HFFc6 (cell line): Measurements from ENCODE around the gene LRP5. TPM values are rescaled to one million over a fixed set of nuclear protein-coding genes. Genes with fewer than 3 reads are reported as not detected.

ENCODE experiments used
- DNase-seq: peaks from one replicate; pipeline ENCODE4 v3.0.0-alpha.2; 2018
- H3K27ac Mint-ChIP-seq: 2 replicates; pipeline ENCODE4 v1.8.0; 2020; ENCODE audit warnings: mild to moderate bottlenecking, mixed read lengths
- H3K27me3 Mint-ChIP-seq: 2 replicates; pipeline ENCODE4 v1.8.0; 2021; ENCODE audit warnings: mild to moderate bottlenecking, moderate library complexity, mixed read lengths; ENCODE audit not compliant: insufficient read depth
- H3K36me3 Mint-ChIP-seq: 2 replicates; pipeline ENCODE4 v1.8.0; 2021; ENCODE audit warnings: low read depth, mixed read lengths
- H3K4me1 Mint-ChIP-seq: 2 replicates; pipeline ENCODE4 v1.8.0; 2020; ENCODE audit warnings: low read depth, mixed read lengths
- H3K4me3 Mint-ChIP-seq: 2 replicates; pipeline ENCODE4 v1.8.0; 2020; ENCODE audit warnings: mild to moderate bottlenecking, moderate library complexity, mixed read lengths
- H3K9me3 Mint-ChIP-seq: 2 replicates; pipeline ENCODE4 v1.8.0; 2020; ENCODE audit warnings: mild to moderate bottlenecking, mixed read lengths
- total RNA-seq, 6 experiments: library from RNA; stranded (reverse); fragmentation: NEBNext Ultra II Directional; extraction: Animal tissue kit (Norgen Biotek cat#: 25700); gene quantifications; 2 replicates in 1 of 6; 3 replicates in 5 of 6; pipeline ENCODE4 v1.2.3, GENCODE V29; 2021
- TF ChIP-seq, protein P1 (sequence below): fragments of 200-600 bp; sonication (generic); IDR thresholded peaks from 2 replicates; pipeline ENCODE4 v1.5.0; 2021; ENCODE audit warnings: antibody characterized with exemption, mild to moderate bottlenecking

LRP5 gene
- total RNA-seq, 6 experiments from 2014 or later, result 2.5 to 14.9 (median 3.8) TPM

DNA sequence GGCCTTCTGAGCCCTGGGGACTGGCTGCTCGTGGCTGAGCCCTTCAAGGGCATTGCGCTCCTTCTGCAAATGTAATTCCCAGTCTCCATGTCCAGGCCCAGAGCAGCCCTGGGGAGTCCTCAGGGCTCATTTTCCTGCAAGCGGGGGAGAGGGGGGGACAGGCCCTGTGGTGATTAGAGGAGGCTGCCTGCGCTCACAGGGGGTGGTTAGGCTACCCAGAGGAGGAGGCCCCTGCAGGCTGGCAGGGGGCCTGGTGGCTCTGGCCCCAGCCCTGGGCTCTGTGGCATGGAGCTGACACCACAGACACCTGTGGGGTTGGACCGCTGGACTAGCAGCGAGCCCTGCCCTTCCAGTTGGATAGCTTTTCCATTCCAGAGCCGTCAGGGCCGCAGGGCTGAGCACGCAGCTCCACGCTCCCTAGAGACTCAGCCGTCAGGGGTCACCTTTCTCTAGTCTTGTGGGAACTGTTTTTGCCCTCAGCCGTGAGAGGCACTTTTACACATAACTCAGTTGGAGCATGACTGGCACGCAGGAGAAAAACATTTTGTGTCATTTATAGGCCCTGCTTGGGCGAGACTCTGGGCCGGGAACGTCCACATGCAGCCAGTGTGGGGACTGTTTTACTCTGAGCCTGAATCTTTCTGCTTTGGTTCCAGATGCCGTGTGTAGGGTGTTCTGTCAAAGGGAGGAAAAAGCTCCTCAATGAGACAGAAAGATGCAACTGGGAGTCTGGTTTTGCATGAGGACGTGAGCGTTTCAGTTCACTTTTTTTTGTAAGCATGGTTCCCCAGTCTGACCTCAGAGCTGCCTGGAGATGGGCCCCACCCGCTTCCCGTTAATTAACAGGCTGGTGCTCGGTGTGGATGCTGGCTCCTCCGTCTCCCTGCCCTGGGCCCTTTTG lies 58.1 kb downstream of the LRP5 start:
- H3K27me3 Mint-ChIP-seq, result peaks cover 17% of the 10 kb centered on the region
- H3K9me3 Mint-ChIP-seq, result no peaks in the 10 kb centered on the region
- H3K4me1 Mint-ChIP-seq, result peaks cover 21% of the 10 kb centered on the region
- H3K36me3 Mint-ChIP-seq, result peaks cover 5% of the 10 kb centered on the region; the same call in 1 of the 2 replicates
- no peak overlapping the region for H3K27ac Mint-ChIP-seq
- no peak overlapping the region for H3K4me3 Mint-ChIP-seq
- TF ChIP-seq, protein P1, sequence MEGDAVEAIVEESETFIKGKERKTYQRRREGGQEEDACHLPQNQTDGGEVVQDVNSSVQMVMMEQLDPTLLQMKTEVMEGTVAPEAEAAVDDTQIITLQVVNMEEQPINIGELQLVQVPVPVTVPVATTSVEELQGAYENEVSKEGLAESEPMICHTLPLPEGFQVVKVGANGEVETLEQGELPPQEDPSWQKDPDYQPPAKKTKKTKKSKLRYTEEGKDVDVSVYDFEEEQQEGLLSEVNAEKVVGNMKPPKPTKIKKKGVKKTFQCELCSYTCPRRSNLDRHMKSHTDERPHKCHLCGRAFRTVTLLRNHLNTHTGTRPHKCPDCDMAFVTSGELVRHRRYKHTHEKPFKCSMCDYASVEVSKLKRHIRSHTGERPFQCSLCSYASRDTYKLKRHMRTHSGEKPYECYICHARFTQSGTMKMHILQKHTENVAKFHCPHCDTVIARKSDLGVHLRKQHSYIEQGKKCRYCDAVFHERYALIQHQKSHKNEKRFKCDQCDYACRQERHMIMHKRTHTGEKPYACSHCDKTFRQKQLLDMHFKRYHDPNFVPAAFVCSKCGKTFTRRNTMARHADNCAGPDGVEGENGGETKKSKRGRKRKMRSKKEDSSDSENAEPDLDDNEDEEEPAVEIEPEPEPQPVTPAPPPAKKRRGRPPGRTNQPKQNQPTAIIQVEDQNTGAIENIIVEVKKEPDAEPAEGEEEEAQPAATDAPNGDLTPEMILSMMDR, result no peak
- DNase-seq, result no peak

- H3K9me3 Mint-ChIP-seq, result no peaks in the 10 kb centered on the region
- no peak for DNase-seq
- H3K27me3 Mint-ChIP-seq, result peaks cover 17% of the 10 kb centered on the region
- TF ChIP-seq, protein P1, result no peak
- H3K36me3 Mint-ChIP-seq, result peaks cover 5% of the 10 kb centered on the region; the same call in 1 of the 2 replicates
- no peak overlapping the region for H3K4me3 Mint-ChIP-seq
- peaks cover 21% of the 10 kb centered on the region for H3K4me1 Mint-ChIP-seq
- no peak overlapping the region for H3K27ac Mint-ChIP-seq
These were observed 59.0 kb downstream of the LRP5 start for GRCh38 chr11:68371171-68372041.

DNA sequence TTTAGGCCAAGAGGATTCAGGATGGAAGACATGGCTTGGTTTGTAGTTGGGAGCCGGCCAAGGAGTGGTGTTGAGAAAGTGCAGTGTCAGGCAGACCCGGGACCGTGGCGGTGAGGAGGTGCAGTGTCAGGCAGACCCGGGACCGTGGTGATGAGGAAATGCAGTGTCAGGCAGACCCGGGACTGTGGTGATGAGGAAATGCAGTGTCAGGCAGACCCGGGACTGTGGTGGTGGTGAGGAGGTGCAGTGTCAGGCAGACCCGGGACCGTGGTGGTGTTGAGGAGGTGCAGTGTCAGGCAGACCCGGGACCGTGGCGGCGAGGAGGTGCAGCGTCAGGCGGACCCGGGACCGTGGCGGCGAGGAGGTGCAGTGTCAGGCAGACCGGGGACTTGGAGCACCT lies 59.7 kb downstream of the LRP5 start:
- TF ChIP-seq, protein P1, result no peak
- Mint-ChIP-seq H3K4me3 (no peak overlapping the region), H3K27ac (no peak overlapping the region), H3K9me3 (no peaks in the 10 kb centered on the region), H3K27me3 (peaks cover 17% of the 10 kb centered on the region), H3K4me1 (peaks cover 21% of the 10 kb centered on the region), H3K36me3 (peaks cover 5% of the 10 kb centered on the region; the same call in 1 of the 2 replicates)
- DNase-seq, result no peak

DNA sequence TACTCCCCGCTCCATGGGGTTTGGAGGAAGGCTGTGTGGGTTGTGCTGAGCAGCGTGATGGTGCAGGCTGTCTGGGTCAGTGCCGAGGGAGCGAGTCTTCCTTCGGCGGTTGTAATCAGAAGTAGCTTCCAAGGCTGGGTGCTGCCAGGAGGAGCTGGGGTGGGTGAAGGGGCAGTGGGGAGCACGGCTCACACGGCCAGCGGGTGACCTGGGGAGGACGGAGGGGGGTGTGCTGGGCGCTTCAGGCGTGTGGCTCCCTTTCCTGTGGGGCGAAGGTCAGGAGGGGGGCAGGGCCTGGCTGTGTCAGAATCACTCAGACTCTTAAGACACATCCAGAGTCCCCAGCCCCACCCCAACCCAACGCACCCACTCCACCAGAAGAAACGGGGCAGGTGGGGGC lies 60.2 kb downstream of the LRP5 start:
- Mint-ChIP-seq H3K4me3 (no peak overlapping the region), H3K27me3 (peaks cover 17% of the 10 kb centered on the region), H3K36me3 (peaks cover 5% of the 10 kb centered on the region; the same call in 1 of the 2 replicates), H3K9me3 (no peaks in the 10 kb centered on the region), H3K4me1 (peaks cover 21% of the 10 kb centered on the region), H3K27ac (no peak overlapping the region)
- TF ChIP-seq, protein P1, result no peak
- no peak for DNase-seq

GRCh38 chr11:68373189-68373814 lies 60.9 kb downstream of the LRP5 start:
- Mint-ChIP-seq H3K27ac (peak overlapping the region; percentile 67; the same call in 1 of the 2 replicates), H3K4me1 (peaks cover 21% of the 10 kb centered on the region), H3K4me3 (peak overlapping the region; percentile 52; the same call in 1 of the 2 replicates), H3K9me3 (no peaks in the 10 kb centered on the region), H3K27me3 (peaks cover 17% of the 10 kb centered on the region), H3K36me3 (peaks cover 5% of the 10 kb centered on the region; the same call in 1 of the 2 replicates)
- TF ChIP-seq, protein P1, result no peak
- DNase-seq, result peak; percentile 33
